ENCODE measurements around the gene SURF6. TPM values are rescaled to one million over a fixed set of nuclear protein-coding genes. Genes with fewer than 3 reads are reported as not detected.

SURF6 gene
- total RNA-seq = 17.9 and 19.0 TPM in 2 replicates

DNA sequence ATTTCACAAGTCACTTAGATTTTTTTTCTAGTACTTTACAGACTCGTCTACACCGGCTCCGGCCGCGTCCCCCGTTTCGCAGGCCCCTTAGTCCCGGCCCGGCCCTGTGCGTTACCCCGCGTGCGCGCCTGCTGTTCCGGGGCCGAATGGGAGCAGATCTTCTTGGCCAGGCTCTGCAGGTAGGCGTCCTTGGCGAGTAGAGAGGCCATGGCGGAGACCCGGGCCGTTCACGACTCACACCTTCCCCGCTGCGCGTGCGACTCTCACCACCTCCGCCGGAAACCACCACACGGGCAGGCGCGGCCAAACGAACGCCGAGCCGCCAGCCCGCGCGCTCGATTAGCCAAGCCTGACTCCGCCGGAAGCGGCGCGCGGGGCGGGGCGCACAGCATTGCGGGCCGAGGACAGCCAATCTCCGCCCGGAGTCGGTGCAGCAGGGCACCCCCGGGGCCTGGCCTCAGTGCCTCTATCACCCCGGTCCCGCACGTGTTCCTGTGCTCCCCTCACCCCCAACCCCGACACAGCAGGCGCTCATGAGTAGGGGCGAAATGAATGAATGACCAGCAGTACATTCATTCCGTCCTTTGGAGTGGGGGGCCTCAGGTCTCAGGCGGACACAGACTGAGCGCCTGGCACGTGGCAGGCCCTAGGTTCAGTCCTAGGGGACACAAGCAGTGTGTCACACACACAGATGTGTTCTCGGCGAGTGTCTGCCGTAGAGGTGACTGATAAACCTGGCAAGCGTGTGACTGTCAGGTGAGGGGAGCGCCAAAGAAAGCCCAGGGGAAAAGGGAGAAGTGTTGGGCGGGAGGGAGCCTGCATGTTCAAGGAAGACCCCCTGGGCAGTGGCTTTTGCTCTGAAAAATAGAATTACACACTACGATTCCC lies at the start of gene SURF6:
TSS of gene SURF6 (minus strand) at position 265 of the 888 bp plus-strand sequence. CDS start at position 209, 56 bp downstream.
- intact Hi-C loops (cut with micrococcal nuclease) = loop anchor here (1.0 kb wide), 3 partner anchors 12 to 40 kb away; partner anchors contain the start of genes MED22, RPL7A, STKLD1 and SURF4

DNA sequence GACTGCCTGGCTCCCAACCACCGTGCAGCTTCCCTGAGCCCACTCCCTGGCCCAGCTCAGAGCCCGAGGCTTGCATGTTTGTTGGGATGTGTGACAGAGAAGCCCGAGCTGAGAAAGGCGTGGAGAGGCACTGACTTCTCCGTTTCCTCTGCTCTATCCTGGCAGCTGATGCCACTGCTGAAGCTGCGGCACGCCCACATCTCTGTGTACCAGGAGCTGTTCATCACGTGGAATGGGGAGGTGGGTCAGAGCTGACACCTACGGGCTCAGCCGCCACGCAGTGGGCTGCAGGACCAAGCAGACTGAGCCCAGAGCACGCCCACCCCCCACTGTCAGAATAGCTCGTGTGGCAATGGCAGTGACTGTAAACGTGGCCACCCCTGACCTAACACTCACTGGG lies 49.5 kb upstream of the SURF6 start:
- intact Hi-C loops (cut with micrococcal nuclease) = no loop called here

DNA sequence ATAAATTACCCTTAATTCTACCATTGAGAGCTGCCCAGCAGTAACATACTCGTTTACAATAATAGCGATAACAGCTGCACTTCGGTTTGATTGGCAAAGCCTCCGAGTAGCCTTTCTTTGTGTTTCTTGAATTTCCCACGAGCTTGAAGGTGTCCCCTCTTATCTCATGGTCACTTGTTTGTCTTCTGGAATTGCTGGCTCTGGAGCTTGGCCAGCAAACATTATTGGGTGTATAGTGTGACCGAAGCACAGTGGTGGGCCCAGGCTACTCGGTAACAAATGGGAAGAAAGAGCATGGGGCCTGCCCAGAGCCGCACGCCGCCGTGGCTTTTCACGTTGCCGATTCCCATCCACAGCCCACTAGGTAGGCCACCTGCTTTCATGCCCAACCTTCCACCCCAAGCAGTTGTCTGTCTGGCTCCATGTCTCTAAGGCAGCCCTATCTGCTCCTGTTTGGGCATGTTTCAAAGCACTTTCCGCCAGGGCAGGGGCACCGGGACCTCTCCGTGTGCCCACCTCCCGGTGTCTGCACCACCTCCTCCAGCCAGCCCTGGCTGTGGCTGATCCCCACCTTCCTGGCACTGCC lies 48.8 kb upstream of the SURF6 start:
- intact Hi-C loops (cut with micrococcal nuclease) = no loop called here

DNA sequence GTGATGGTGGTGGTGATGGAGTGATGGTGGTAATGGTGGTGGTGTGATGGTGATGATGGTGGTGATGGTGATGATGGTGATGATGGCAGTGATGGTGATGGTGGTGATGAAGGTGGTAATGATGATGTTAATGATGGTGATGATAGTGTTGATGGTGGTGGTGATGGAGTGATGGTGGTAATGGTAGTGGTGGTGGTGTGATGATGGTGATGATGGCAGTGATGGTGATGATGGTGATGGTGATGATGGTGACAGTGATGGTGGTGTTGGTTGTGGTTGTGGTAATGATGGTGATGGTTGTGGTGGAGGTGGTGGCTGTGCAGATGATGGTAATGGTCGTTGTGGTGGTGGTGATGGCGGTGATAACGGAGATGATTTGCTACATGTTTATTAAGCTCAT lies 47.5 kb upstream of the SURF6 start:
- intact Hi-C loops (cut with micrococcal nuclease) = no loop called here

DNA sequence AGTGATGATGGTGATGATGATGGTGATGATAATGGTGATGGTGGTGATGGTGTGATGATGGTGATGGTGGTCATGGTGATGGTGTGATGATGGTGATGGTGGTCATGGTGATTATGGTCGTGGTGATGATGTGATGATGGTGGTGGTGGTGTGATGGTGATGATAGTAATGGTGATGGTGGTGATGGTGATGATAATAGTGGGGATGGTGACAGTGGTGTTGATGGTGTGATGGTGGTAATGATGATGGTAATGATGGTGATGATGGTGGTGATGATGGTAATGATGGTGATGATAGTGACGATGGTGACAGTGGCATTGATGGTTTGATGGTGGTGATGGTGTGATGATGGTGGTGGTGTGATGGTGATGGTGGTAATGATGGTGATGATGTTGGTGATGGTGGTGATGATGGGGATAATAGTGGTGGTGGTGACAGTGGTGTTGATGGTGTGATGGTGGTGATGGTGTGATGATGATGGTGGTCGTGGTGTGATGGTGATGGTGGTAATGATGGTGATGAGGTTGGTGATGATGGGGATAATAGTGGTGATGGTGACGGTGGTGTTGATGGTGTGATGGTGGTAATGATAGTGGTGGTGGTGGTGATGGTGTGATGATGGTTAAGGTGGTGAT lies 46.6 kb upstream of the SURF6 start:
- intact Hi-C loops (cut with micrococcal nuclease) = no loop called here

DNA sequence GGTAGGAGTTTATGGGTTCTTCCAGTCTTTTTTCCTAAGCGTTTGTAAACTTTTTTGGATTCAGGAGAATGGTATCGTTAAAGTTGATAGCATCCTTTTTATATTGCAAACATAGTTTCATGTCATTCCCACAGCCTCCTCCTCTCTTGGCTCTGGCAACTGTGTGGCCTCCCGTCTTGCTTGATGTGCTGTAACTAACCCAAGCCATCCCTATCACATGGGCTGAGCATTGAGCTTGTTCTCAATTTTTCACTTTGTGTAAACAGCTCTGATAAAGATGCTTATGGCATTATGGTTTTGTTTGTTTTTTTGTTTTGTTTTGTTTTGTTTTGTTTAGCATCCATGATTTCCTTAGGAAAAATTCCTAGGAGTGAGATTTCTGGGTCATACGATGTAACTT lies 44.7 kb upstream of the SURF6 start:
- intact Hi-C loops (cut with micrococcal nuclease) = no loop called here

DNA sequence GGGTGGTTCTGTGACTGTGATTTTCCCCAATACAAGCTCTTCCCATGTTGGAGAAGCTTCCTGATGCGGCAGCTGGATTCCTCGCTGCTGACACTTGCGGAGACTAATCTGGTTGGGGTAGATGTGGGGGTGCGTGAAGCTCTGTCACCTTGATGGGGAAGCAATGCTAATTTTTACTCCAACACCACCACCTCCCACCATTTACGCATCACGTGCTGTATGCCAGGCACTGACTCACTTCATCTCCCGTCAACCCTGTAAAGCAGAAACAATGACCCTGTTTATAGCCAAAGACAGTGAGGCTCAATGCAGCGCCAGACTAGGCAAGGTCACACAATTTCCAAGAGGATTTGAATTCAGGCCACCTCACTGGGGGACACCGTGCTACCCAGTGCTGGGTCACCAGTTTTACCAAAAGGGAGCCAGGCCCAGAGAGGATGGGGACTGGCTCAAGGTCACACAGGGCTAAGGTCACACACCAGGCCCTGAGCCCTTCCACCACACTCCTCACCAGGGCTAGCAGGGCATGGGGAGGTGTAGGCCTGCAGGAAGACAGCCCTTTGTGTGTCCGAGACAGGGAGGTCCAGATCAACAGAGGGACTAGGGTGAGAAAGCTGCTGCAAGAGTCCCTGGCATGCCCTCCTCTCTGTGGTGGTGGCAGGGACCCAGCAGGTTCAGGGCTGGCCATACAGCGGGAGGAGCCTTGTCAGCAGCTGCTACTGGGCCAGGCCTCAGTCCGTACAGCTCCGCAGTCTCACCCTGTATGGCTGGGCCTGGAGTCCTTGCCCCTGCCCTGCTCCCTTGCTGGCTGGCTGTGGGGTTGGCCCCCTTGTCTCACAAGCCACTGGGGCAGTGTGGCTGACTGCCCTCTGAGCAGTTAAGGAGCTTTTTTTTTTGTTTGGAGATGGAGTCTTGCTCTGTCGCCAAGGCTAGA lies 43.4 kb upstream of the SURF6 start:
- intact Hi-C loops (cut with micrococcal nuclease) = loop anchor here (10.0 kb wide), 1 partner anchor 195 kb away; no protein-coding TSS in a partner anchor

DNA sequence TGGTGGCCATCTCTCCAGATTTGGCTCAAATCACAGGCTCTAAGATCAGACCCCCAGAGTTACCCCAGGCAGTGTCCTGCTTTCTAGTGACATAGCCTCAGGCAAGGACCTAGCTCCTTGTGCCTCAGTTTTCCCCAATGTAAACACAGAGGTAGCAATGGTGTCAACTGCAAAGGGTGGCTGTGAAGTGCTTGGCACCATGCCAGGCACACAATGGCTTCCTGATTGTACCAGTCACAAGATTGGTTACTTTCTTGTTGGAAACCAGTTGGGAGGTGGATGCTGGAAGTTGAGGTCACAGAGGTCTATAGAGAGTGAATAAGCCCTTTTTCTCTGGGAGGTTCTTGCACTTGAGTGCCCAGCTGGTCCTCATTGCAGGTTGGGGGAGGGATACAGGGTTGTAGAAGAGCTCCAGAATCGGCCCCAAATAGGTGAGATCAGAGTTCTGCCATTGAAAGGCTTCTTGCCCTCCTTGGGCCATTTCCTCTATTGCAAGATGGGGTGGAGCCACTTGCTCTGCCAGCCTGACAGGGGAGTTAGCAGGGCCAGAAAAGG lies 42.5 kb upstream of the SURF6 start:
- intact Hi-C loops (cut with micrococcal nuclease) = loop anchor here (10.0 kb wide), 1 partner anchor 194 kb away; no protein-coding TSS in a partner anchor

DNA sequence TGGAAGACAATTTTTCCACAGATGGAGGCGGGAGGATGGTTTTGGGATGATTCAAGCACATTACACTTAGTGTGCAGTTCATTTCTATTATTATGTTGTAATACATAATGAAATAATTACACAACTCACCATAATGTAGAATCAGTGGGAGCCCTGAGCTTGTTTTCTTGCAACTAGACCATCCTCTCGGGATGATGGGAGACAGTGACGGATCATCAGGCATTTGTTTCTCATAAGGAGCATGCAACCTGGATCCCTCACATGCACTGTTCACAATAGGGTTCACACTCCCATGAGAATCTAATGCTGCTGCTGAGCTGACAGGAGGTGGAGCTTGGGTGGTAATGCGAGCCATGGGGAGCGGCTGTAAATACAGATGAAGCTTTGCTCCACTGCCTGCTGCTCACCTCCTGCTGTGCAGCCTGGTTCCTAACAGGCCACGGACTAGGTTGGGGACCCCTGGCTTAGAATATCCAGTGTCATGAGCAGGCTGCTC lies 41.8 kb upstream of the SURF6 start:
- intact Hi-C loops (cut with micrococcal nuclease) = loop anchor here (10.0 kb wide), 1 partner anchor 193 kb away; no protein-coding TSS in a partner anchor

DNA sequence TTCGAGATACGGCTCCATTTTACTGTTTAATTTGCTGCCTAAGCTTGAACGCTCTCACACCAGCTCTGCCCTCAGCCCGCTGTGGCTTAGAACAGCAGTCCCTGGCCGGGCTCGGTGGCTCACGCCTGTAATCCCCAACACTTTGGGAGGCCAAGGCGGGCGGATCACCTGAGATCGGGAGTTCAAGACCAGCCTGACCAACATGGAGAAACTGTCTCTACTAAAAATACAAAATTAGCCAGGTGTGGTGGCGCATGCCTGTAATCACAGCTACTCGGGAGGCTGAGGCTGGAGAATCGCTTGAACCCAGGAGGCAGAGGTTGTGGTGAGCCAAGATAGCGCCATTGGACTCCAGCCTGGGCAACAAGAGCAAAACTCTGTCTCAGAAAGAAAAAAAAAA lies 41.3 kb upstream of the SURF6 start:
- intact Hi-C loops (cut with micrococcal nuclease) = loop anchor here (10.0 kb wide), 1 partner anchor 192 kb away; no protein-coding TSS in a partner anchor

DNA sequence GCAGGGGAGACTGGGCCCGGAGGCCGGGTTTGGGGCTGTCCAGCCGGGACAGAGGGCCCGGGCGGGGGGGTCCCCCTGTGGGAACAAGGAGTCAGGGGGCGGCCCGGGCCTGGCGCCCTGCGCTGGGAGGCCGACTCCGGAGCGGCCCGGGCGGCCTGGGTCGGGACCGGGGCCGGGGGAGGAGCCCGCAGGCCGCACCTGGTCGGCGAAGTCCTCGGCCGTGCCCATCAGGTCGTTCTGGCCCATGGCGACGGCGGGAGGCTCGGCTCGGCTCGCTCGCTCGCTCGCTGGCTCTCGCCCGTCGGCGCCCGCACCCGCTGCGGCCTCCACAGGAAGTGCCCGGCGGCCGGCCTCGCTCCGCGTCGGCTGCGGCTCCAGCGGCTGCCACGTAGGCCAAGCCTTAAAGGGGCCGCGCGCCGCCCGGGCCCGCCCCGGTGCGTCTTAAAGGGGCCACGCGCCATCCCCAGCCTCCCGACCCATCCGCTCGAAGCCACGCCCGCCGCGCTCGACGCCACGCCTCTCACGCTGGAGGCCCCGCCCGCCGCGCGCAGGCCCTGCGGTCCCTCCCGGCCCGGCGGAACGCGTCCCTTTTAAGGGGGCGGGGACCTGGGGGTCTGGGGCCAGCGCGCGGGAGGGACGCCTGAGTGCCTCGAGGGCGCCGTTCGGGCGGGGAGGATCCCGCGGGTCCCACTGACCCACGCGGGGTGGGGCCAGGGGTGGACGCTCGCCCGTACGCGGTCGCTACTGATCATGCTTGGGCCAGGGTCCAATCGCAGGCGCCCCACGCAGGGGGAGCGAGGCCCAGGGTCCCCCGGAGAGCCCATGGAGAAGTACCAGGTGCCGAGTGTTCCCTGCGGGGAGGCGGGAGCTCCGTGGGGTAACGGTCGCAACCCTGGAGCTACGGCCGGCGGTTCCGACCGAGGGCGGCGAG lies 40.0 kb upstream of the SURF6 start, which contains the start of the genes STKLD1 and SURF4:
TSS of gene STKLD1 (plus strand) at position 643 of the 931 bp plus-strand sequence. CDS start at position 751, 108 bp downstream.
TSS of gene SURF4 (minus strand) at position 337 of the 931 bp plus-strand sequence. CDS start at position 246, 91 bp downstream.
- intact Hi-C loops (cut with micrococcal nuclease) = loop anchor here (1.0 to 10.0 kb wide), 6 partner anchors 28 to 346 kb away; partner anchors contain the start of genes CACFD1, GTF3C5, MED22 and REXO4

DNA sequence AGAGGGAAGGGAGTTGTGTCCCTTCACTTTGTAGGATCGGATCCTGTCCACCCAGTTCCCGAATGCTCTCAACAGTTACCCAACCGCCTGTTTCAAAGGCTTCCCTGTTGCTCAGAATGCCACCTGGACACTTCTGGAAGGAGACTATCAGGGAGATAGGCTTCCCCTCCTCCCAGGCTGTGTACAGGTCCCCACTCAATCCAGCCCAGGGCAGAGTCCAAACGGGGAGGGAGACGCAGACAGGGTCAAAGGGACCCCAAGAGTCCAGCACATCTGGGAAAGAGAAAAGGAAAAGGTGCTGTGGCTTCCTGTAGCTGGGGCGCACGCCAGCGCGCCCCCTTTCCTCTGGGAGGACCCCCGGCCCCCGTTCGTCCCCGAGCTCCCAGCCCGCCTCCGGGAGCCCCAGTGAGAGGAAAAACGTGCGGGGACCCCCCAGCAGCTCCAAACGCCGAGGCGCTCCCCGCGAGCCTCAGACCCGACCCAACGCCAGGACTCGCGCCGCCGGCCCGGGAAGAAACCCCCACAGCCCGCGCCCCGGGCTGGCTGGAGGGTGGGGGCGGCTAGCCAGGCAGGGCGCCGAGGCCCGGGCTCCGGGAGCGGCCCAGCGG lies 39.2 kb upstream of the SURF6 start:
- intact Hi-C loops (cut with micrococcal nuclease) = loop anchor here (10.0 kb wide), 1 partner anchor 190 kb away; no protein-coding TSS in a partner anchor

DNA sequence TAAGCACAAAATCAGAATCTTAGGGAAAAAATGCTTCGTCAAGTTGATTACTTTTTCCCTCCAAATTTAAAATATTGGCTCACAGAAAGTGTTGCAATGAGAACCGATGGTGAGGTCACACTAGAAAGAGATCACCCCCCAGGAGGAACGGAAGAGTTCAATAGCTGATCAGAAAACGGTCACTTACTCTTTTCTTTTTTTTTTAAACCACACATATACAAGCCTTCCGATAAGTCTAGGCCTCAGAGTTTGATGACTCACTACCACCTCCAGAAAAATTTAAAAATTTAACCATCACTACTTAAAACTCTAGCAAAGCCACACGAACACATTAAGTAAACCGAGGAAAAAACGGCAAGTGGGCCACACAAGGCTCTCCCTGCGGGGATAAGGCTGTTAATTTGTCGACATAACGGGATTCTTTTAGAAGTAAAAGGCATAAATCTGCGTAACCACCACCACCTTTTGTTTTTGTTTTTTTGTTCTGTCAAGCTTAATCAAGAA lies 38.7 kb upstream of the SURF6 start:
- intact Hi-C loops (cut with micrococcal nuclease) = loop anchor here (10.0 kb wide), 1 partner anchor 190 kb away; no protein-coding TSS in a partner anchor

DNA sequence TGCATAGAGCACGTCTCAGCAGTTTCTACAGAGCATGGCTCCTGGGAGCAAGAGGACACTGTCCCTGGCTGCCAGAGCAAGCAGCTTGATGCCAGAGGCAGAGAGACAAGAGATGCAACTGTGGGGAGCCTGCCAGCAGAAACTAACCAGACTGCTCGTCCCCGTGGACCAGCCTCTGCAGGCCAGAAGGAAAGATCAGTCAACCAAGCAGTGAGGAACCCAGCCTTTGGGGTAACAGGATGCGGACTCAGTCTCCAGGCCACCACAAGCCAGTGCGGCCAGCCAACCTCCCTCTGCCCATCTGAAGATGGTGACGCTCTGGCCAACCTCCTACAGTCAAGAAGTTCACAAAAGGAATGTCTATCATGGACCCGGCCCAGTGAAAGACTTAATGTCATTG lies 36.2 kb upstream of the SURF6 start:
- intact Hi-C loops (cut with micrococcal nuclease) = loop anchor here (10.0 kb wide), 1 partner anchor 187 kb away; no protein-coding TSS in a partner anchor

DNA sequence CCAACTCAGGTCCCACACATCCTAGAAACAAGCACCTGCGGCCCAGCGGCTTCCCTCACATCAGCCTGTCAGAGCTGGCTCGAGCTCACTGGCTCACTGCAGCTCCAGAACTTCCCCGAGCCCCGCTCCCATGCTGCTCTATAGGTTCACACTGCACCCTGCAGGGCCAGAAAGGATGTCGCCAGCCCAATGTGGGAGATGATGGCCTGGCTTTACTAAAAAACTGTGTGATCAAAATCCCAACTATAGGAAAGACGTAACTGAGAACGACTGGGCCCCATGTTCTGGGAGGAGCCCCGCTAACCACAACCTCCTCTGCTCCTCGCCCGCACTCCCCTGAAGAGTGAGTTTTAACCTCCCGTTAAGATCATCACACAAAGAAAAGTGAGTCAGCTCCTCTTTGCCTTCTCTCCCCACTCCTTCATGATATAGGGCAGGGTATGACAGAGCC lies 35.3 kb upstream of the SURF6 start:
- intact Hi-C loops (cut with micrococcal nuclease) = loop anchor here (1.0 to 10.0 kb wide), 4 partner anchors 14 to 186 kb away; partner anchors contain the start of genes MED22, RPL7A, SURF1 and SURF2

DNA sequence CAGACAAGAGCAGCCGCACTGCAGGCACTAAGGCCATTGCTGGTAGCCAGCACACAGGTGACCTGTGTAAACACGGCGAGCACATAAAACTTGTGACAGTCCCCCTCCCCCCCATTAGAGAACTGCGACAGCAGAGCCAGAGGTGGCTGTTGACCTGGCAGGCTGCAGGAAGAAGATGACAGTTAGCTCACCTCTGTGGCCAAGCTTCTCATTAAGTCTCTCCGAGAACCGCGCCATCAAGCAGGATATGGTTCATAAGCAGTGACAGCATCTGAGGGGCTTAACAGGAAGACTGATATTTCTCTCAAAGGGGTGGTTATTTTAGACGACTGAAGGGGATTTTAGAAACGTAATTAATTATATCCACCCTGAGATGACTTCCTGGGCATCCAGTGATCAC lies 34.7 kb upstream of the SURF6 start:
- intact Hi-C loops (cut with micrococcal nuclease) = loop anchor here (1.0 to 10.0 kb wide), 4 partner anchors 14 to 186 kb away; partner anchors contain the start of genes MED22, RPL7A, SURF1 and SURF2

DNA sequence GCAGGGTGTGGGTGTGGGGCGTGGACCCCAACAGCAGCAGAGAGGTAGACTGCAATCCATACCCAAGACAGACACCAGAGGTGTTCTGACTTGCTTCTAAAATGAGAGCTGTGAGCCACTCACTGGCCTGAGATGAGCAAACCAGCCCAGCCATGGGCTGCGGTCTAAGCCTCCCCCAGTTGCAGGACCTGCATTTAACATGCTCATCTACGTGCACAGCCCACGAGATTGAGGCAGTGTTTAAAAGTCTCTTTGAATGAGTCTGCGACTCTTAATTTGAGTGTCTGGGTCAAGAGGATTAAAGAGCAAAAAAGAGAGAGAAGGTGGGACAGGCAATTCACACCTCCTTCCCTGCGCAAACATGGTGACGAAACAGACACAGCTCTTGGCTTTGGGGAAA lies 33.9 kb upstream of the SURF6 start:
- intact Hi-C loops (cut with micrococcal nuclease) = loop anchor here (2.0 to 10.0 kb wide), 2 partner anchors 13 to 185 kb away; partner anchors contain the start of genes SURF1 and SURF2
